ENCODE results near the gene SGPL1. TPM values are rescaled to one million over a fixed set of nuclear protein-coding genes. Genes with fewer than 3 reads are reported as not detected.
A peak's percentile ranks its signal among the peaks of the same experiment; 100 is the strongest.

Gene SGPL1
- total RNA-seq, 2 donors from 2014 or later, result 23.9 to 30.8 TPM

GRCh38 chr10:70777063-70777875, 38.5 kb upstream of the SGPL1 start:
- Mint-ChIP-seq H3K4me3 (no peak overlapping the region), H3K4me1 (no peaks in the 10 kb centered on the region), H3K36me3 (ENCODE audit: low read depth) (no peaks in the 10 kb centered on the region), H3K9me3 (no peaks in the 10 kb centered on the region), H3K27ac (no peak overlapping the region), H3K27me3 (no peaks in the 10 kb centered on the region)
- ATAC-seq (replicated peaks), result no peak

GRCh38 chr10:70778267-70778924, 37.4 kb upstream of the SGPL1 start:
- Mint-ChIP-seq H3K4me3 (no peak overlapping the region), H3K9me3 (no peaks in the 10 kb centered on the region), H3K27me3 (peaks cover 5% of the 10 kb centered on the region), H3K27ac (no peak overlapping the region), H3K4me1 (no peaks in the 10 kb centered on the region), H3K36me3 (ENCODE audit: low read depth) (no peaks in the 10 kb centered on the region)
- no peak for ATAC-seq (replicated peaks)

- Mint-ChIP-seq H3K4me3 (no peak overlapping the region), H3K9me3 (no peaks in the 10 kb centered on the region), H3K4me1 (no peaks in the 10 kb centered on the region), H3K27ac (no peak overlapping the region), H3K36me3 (ENCODE audit: low read depth) (no peaks in the 10 kb centered on the region), H3K27me3 (peaks cover 6% of the 10 kb centered on the region)
- ATAC-seq (replicated peaks), result no peak
Measured at GRCh38 chr10:70779088-70779487, 36.7 kb upstream of the SGPL1 start.

- H3K4me1 Mint-ChIP-seq, result no peaks in the 10 kb centered on the region
- H3K27ac Mint-ChIP-seq, result no peak overlapping the region
- H3K36me3 Mint-ChIP-seq (ENCODE audit: low read depth), result no peaks in the 10 kb centered on the region
- no peaks in the 10 kb centered on the region for H3K9me3 Mint-ChIP-seq
- no peak overlapping the region for H3K4me3 Mint-ChIP-seq
- ATAC-seq (replicated peaks), result no peak
- peaks cover 6% of the 10 kb centered on the region for H3K27me3 Mint-ChIP-seq
Measured at GRCh38 chr10:70779511-70780369, 36.0 kb upstream of the SGPL1 start.

- Mint-ChIP-seq H3K27me3 (peaks cover 6% of the 10 kb centered on the region), H3K4me1 (no peaks in the 10 kb centered on the region), H3K4me3 (no peak overlapping the region), H3K27ac (no peak overlapping the region), H3K9me3 (no peaks in the 10 kb centered on the region), H3K36me3 (ENCODE audit: low read depth) (no peaks in the 10 kb centered on the region)
- ATAC-seq (replicated peaks), result no peak
Measured at GRCh38 chr10:70780370-70780760, 35.4 kb upstream of the SGPL1 start.

GRCh38 chr10:70780772-70781171, 35.0 kb upstream of the SGPL1 start:
- no peaks in the 10 kb centered on the region for H3K4me1 Mint-ChIP-seq
- no peaks in the 10 kb centered on the region for H3K9me3 Mint-ChIP-seq
- no peak for ATAC-seq (replicated peaks)
- peaks cover 6% of the 10 kb centered on the region for H3K27me3 Mint-ChIP-seq
- no peaks in the 10 kb centered on the region for H3K36me3 Mint-ChIP-seq (ENCODE audit: low read depth)
- H3K27ac Mint-ChIP-seq, result no peak overlapping the region
- H3K4me3 Mint-ChIP-seq, result no peak overlapping the region

- H3K27ac Mint-ChIP-seq, result no peak overlapping the region
- H3K4me1 Mint-ChIP-seq, result peaks cover 4% of the 10 kb centered on the region
- H3K9me3 Mint-ChIP-seq, result no peaks in the 10 kb centered on the region
- no peaks in the 10 kb centered on the region for H3K36me3 Mint-ChIP-seq (ENCODE audit: low read depth)
- H3K4me3 Mint-ChIP-seq, result no peak overlapping the region
- H3K27me3 Mint-ChIP-seq, result peaks cover 6% of the 10 kb centered on the region
- ATAC-seq (replicated peaks), result no peak
Measured at GRCh38 chr10:70781461-70782051, 34.2 kb upstream of the SGPL1 start.

GRCh38 chr10:70782086-70782745, 33.5 kb upstream of the SGPL1 start:
- peaks cover 6% of the 10 kb centered on the region for H3K27me3 Mint-ChIP-seq
- no peaks in the 10 kb centered on the region for H3K9me3 Mint-ChIP-seq
- no peak overlapping the region for H3K27ac Mint-ChIP-seq
- peaks cover 8% of the 10 kb centered on the region for H3K4me1 Mint-ChIP-seq
- H3K4me3 Mint-ChIP-seq, result no peak overlapping the region
- H3K36me3 Mint-ChIP-seq (ENCODE audit: low read depth), result no peaks in the 10 kb centered on the region
- ATAC-seq (replicated peaks), result no peak

- H3K27me3 Mint-ChIP-seq, result peaks cover 6% of the 10 kb centered on the region
- H3K4me1 Mint-ChIP-seq, result peaks cover 8% of the 10 kb centered on the region
- no peaks in the 10 kb centered on the region for H3K9me3 Mint-ChIP-seq
- no peak for ATAC-seq (replicated peaks)
- no peaks in the 10 kb centered on the region for H3K36me3 Mint-ChIP-seq (ENCODE audit: low read depth)
- no peak overlapping the region for H3K4me3 Mint-ChIP-seq
- H3K27ac Mint-ChIP-seq, result no peak overlapping the region
Measured at GRCh38 chr10:70782746-70783680, 32.7 kb upstream of the SGPL1 start.

GRCh38 chr10:70784016-70784415, 31.7 kb upstream of the SGPL1 start:
- Mint-ChIP-seq H3K27ac (no peak overlapping the region), H3K4me1 (peaks cover 8% of the 10 kb centered on the region), H3K36me3 (ENCODE audit: low read depth) (no peaks in the 10 kb centered on the region), H3K9me3 (no peaks in the 10 kb centered on the region), H3K27me3 (peaks cover 6% of the 10 kb centered on the region), H3K4me3 (no peak overlapping the region)
- ATAC-seq (replicated peaks), result no peak

- H3K4me3 Mint-ChIP-seq, result no peak overlapping the region
- H3K36me3 Mint-ChIP-seq (ENCODE audit: low read depth), result no peaks in the 10 kb centered on the region
- H3K9me3 Mint-ChIP-seq, result no peaks in the 10 kb centered on the region
- H3K27ac Mint-ChIP-seq, result no peak overlapping the region
- peaks cover 8% of the 10 kb centered on the region for H3K4me1 Mint-ChIP-seq
- ATAC-seq (replicated peaks), result no peak
- peaks cover 6% of the 10 kb centered on the region for H3K27me3 Mint-ChIP-seq
Measured at GRCh38 chr10:70784471-70784870, 31.3 kb upstream of the SGPL1 start.

- H3K4me1 Mint-ChIP-seq, result peaks cover 8% of the 10 kb centered on the region
- ATAC-seq (replicated peaks), result no peak
- H3K4me3 Mint-ChIP-seq, result no peak within 1 kb of the TSS
- H3K27ac Mint-ChIP-seq, result no peak within 1 kb of the TSS
- no peaks in the 10 kb centered on the region for H3K36me3 Mint-ChIP-seq (ENCODE audit: low read depth)
- no peaks in the 10 kb centered on the region for H3K9me3 Mint-ChIP-seq
- H3K27me3 Mint-ChIP-seq, result peaks cover 6% of the 10 kb centered on the region
Measured at GRCh38 chr10:70785190-70785589, 30.6 kb upstream of the SGPL1 start, which contains the start of gene TBATA. Gene TBATA, minus strand, starts transcription at chr10:70785377. Its CDS starts 1,998 bp downstream, at chr10:70783379.

GRCh38 chr10:70786799-70787415, 28.8 kb upstream of the SGPL1 start:
- ATAC-seq (replicated peaks), result peak; percentile 93
- Mint-ChIP-seq H3K36me3 (ENCODE audit: low read depth) (no peaks in the 10 kb centered on the region), H3K27ac (peak overlapping the region; percentile 42), H3K9me3 (no peaks in the 10 kb centered on the region), H3K27me3 (peaks cover 10% of the 10 kb centered on the region), H3K4me3 (peak overlapping the region; percentile 40), H3K4me1 (peaks cover 8% of the 10 kb centered on the region)
